ENCODE results near the gene ACOXL. TPM values are rescaled to one million over a fixed set of nuclear protein-coding genes. Genes with fewer than 3 reads are reported as not detected.

Gene ACOXL
- total and polyA plus RNA-seq, 12 donors, result 0.05 to 0.19 (median 0.12) TPM; not detected in 8

- H3K36me3 ChIP-seq (replicated peaks in 1 of 2), result no peaks in the 10 kb centered on the region
- H3K9me3 ChIP-seq (replicated peaks in 1 of 3), result no peaks in the 10 kb centered on the region
- no peak overlapping the region for H3K4me3 ChIP-seq
- no peaks in the 10 kb centered on the region for H3K27me3 ChIP-seq
- DNase-seq, result peak; percentile 35 to 79 (median 51)
- TF ChIP-seq POLR2A (IDR thresholded peaks at IDR 0.05), result no peak
- TF ChIP-seq, protein P1, sequence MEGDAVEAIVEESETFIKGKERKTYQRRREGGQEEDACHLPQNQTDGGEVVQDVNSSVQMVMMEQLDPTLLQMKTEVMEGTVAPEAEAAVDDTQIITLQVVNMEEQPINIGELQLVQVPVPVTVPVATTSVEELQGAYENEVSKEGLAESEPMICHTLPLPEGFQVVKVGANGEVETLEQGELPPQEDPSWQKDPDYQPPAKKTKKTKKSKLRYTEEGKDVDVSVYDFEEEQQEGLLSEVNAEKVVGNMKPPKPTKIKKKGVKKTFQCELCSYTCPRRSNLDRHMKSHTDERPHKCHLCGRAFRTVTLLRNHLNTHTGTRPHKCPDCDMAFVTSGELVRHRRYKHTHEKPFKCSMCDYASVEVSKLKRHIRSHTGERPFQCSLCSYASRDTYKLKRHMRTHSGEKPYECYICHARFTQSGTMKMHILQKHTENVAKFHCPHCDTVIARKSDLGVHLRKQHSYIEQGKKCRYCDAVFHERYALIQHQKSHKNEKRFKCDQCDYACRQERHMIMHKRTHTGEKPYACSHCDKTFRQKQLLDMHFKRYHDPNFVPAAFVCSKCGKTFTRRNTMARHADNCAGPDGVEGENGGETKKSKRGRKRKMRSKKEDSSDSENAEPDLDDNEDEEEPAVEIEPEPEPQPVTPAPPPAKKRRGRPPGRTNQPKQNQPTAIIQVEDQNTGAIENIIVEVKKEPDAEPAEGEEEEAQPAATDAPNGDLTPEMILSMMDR (IDR thresholded peaks at IDR 0.05), result no peak
- peaks cover 0 to 6% of the 10 kb centered on the region in 2 donors for H3K4me1 ChIP-seq (replicated peaks in 1 of 2)
- WGBS, 4 donors, result 34 to 75% (median 39%) methylated on average over 6 of the region's 6 CpGs; no CpG with 5 or more reads in 1 of the 4 donors
- intact Hi-C loops (cut with DNase I), result no loop called here
- no peak overlapping the region for H3K27ac ChIP-seq
Observed at GRCh38 chr2:110773401-110773921, 41.1 kb downstream of the ACOXL start.

GRCh38 chr2:110774701-110775100 is 42.3 kb downstream of the ACOXL start:
- H3K9me3 ChIP-seq (replicated peaks in 1 of 3), result no peaks in the 10 kb centered on the region
- intact Hi-C loops (cut with DNase I), result no loop called here
- H3K27ac ChIP-seq, result no peak overlapping the region
- DNase-seq, result no peak
- WGBS, 4 donors, result 78 to 96% (median 89%) methylated on average over 2 of the region's 2 CpGs
- no peaks in the 10 kb centered on the region for H3K27me3 ChIP-seq
- H3K4me1 ChIP-seq (replicated peaks in 1 of 2), result peaks cover 0 to 6% of the 10 kb centered on the region in 2 donors
- H3K36me3 ChIP-seq (replicated peaks in 1 of 2), result no peaks in the 10 kb centered on the region
- no peak for TF ChIP-seq POLR2A (IDR thresholded peaks at IDR 0.05)
- no peak overlapping the region for H3K4me3 ChIP-seq

DNA sequence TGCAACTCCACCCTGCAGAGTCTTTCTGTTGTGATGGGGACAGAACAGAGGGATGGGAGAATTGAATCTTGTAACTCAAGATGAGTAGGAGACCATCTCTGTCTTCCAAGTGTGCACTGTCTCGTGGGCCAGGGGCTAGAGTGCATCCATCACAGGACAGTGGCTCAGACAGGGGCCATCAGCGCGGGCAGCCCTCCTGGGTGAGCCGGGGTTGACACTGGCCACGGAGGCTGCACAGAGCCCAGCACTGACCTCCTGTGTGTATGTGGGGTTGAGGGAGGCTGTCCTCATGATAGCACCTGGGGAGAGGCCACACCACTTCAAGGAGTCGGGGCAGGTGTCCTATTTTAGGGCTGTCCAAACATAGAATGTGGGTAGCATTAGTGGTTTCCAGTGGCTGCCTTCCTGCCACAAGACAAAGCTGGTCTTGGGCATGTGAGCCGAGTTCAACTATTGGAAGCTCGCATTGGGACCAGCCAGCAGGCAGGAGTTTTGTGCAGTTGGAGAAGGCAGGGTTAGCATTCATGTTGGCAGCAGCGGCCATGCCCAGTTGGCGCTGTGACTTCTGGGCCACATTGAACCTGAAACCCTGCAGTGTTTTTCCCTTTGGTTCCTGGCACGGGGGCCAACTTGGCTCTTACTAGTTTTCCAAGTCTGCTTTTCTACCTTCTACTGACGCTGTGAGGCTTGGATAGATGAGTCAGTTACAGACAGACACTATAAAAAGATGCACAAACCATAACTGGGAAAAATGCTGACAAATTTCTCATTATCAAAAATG is 45.3 kb downstream of the ACOXL start:
- intact Hi-C loops (cut with DNase I), result no loop called here
- peaks cover 0 to 6% of the 10 kb centered on the region in 2 donors for H3K4me1 ChIP-seq (replicated peaks in 1 of 2)
- H3K4me3 ChIP-seq, result no peak overlapping the region
- DNase-seq, result no peak
- TF ChIP-seq, protein P1 (IDR thresholded peaks at IDR 0.05), result no peak
- TF ChIP-seq POLR2A (IDR thresholded peaks at IDR 0.05), result no peak
- no peaks in the 10 kb centered on the region for H3K27me3 ChIP-seq
- no peak overlapping the region for H3K27ac ChIP-seq
- 84 to 89% (median 88%) methylated on average over 9 to 12 of the region's 12 CpGs for WGBS, 4 donors
- H3K9me3 ChIP-seq (replicated peaks in 1 of 3), result no peaks in the 10 kb centered on the region
- no peaks in the 10 kb centered on the region for H3K36me3 ChIP-seq (replicated peaks in 1 of 2)

GRCh38 chr2:110780461-110780860 is 48.1 kb downstream of the ACOXL start:
- WGBS, 4 donors, result 77 to 90% (median 83%) methylated on average over 3 of the region's 3 CpGs
- no peak overlapping the region for H3K27ac ChIP-seq
- H3K36me3 ChIP-seq (replicated peaks in 1 of 2), result no peaks in the 10 kb centered on the region
- DNase-seq, result no peak
- H3K9me3 ChIP-seq (replicated peaks in 1 of 3), result no peaks in the 10 kb centered on the region
- no peaks in the 10 kb centered on the region for H3K4me1 ChIP-seq (replicated peaks in 1 of 2)
- TF ChIP-seq, protein P1 (IDR thresholded peaks at IDR 0.05), result no peak
- TF ChIP-seq POLR2A (IDR thresholded peaks at IDR 0.05), result no peak
- no peak overlapping the region for H3K4me3 ChIP-seq
- H3K27me3 ChIP-seq, result no peaks in the 10 kb centered on the region
- intact Hi-C loops (cut with DNase I), result no loop called here
